ENCODE measurements around the gene PHF24. TPM values are rescaled to one million over a fixed set of nuclear protein-coding genes. Genes with fewer than 3 reads are reported as not detected.
"Not testable (repeated sequence)": the region's sequence is repeated elsewhere in the genome, so short reads cannot be mapped to it uniquely, and the experiment has no call there.

The PHF24 gene
- total RNA-seq (2014; rRNA removed; shearing (Covaris generic)): not detected in 2 replicates
- polyA plus RNA-seq (2015; cell fraction: cytosol; rRNA removed): not detected in 2 replicates
- not detected in 2 replicates for polyA plus RNA-seq (2015; cell fraction: nucleus; rRNA removed)

DNA sequence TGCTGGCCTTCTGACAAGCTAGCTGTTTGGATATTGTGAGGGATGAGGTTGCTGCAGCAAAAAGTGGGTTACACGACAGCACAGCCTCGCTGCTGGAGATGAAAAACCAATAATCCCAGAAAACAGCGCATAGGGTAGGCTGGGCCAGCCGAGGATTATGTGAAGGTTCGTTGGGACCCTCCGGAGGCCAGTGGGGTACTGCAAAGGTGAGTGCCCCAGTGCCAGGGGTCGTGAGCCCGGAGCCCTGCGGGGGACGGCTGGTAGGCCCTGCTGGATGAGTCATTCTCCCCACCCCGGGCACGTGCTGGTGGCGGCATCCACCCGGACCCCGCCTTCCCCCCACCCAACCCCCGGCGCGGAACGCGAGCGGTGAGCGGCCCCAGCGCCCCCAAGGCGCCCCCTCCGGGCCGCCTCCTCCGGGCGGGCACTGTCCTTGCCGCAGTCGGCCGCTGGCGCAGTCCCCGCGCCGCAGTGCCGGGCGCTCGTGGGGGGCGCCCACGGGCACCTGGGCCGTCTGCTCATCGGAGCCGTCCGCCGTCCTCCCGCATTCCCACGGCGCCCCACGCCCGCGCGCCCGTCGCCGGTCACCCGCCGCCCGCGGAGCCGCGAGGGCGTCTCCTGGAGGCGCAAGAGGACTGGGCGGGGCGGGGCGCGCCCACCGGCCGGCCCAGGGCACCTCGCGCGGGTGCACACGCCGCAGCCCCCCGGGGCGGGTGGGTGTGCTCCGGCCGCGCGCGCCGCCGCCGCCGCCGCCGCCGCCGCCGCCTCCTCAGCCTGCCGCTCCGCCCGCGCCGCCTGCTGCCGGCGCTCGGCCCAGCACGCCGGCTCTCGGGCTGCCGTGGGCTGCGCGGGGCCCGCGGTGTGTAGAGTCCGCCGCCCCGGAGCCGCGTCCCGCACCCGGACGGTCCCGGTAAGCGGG is at the start of gene PHF24:
Gene PHF24, plus strand, starts transcription at position 794 of the 919 bp plus-strand sequence. CDS start 13,014 bp downstream, outside the sequence.
- DNase-seq (ENCODE audit: low read depth): no peak

DNA sequence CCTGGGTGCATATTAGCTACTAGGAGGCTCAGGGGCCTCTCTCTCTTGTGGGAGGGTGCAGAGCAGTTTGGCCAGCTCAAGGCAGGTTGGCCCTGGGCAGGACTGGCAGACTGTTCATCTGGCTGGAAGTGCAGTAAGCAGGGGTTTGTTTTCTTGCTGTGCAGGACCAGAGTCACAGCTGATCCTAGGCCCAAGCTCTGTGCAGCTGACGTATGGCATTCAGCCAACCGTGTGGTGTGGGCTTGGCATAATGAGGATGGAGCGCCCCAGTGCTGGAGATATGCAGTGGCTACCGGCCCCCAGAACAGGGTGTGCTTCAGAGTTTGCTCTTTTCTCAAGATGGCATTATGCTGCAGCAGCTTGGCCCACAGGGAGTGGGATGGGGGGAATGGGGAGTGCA is 31.0 kb upstream of the PHF24 start:
- no peak for DNase-seq (ENCODE audit: low read depth)

DNA sequence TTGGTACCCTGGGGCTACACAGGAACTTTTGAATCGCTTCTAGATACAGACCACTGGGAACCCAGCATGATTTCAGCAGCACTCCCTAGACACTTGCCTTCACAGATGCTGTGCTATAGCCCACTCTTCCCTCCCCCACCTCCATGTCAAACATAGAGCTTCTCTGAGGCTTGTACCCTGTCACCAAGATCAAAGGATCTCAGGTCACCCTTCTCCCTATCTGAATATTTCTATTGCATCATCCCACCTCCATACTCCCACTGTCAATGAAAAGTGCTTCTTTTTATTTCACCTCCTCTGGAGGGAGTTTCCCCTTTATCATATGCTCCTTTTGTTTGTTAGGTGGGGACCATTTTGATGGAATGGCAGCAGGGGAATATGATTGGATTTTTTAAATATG is 29.2 kb upstream of the PHF24 start:
- DNase-seq (ENCODE audit: low read depth): no peak

DNA sequence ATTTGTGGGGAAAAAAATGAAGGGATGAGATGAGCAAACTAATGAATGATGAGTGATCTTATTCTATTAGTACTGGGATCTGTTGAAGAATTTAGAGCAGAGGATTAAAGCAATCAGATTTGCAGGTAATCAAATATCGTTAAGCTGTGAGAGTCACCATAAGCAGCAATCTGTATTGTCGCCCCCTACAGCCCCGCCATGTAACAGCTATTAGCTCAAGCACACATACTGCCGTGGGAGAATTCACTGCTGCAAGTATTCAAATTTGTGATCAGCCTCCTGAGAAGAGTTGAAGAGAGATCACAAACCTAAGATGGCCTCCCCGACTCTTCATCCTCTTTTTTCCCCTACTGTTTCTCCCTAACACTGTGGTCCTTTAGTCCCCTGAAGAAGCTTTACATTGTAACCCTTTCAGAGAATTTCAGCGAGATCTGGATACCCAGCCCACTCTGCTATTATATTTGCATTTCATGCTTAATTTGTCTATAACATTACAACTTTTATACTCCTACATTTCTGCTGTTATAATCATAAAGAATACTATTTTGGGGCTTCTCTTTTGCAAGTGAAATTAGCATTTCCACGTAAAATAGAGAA is 28.5 kb upstream of the PHF24 start:
- DNase-seq (ENCODE audit: low read depth): peak; percentile 6

DNA sequence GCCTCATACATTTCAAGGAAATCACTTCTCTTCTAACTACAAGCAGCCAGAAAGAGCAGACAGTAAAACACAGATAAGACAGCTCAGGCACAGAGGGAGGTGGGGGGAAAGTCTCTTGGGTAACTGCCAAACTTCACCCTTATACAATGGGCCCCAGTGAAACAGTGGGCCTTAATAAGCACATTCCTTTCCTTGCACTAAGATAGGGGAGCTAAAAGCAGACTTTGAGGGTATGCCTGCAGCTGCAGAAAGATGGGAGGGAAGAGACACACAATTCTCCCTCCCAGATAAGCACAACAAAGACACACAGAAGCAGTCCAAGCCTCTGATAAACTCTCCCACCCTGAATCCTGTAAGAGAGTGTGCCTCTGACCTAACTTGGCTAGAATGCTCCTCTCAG is 18.1 kb upstream of the PHF24 start:
- not testable (repeated sequence) for DNase-seq (ENCODE audit: low read depth)

DNA sequence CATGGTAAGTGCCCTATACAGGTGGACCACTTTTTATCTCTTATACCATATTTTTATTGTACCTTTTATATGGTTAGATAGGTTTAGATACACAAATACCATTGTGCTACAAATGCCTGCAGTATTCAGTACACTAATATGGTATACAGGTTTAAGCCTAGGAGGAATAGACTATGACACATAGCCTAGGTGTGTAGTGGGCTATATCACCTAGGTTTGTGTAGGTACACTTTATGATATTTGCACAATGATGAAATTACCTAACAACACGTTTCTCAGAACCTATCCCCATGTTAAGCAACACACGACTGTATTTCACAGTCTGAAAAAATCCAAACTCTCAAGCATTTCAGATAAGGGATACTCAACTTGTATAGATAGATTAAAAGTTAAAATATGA is 9.6 kb upstream of the PHF24 start:
- DNase-seq (ENCODE audit: low read depth): no peak

DNA sequence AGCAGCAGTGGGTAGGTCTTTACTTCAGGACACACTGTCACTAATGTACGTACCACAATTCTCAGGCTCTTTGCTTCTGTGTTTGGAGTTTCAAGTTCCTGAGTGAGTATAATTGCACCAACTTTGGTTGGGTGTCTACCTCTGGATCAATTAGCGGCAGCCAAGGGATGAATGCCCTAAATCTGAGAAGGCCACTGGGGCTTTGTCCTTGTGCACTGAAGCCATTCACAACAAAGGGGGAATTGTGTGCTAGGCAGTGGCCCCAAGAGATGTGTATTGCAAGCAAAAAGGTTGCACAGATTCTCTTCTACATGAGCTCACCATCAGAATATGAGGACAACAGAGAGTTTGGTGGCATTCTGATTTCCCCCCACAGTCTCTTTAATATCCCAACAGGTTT is 3.9 kb upstream of the PHF24 start:
- DNase-seq (ENCODE audit: low read depth): no peak

DNA sequence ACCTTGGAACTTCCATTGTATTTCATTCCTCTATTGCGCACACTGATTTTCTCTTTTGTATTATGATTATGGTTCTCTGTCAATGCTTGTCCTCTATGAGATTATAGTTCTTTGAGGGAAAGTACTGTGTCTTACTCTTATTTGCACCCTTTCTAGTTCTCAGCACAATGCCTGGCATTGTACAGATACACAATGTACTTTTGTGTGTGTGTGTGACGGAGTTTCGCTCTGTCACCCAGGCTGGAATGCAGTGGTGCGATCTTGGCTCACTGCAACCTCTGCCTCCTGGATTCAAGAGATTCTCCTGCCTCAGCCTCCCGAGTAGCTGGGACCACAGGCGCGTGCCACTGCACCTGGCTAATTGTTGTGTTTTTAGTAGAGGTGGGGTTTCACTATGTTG is 2.0 kb upstream of the PHF24 start:
- not testable (repeated sequence) for DNase-seq (ENCODE audit: low read depth)

DNA sequence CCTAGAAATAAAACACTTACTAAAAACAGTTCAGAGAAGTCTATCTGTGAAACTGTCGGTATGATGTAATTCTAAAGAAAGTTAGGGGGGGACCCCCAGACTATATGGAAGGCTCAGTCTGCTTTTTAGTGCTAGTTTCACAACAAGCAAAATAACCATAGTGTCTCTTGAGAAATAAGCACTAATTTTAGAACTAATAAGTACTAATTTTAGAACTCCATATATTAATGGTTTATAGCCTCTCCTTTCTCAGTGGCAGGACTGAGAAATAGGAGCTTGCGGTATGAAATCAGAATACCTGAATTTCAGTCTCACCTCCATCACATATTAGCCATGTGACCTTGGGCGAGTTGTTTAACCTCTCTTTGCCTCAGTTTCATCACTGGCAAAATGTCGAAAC is 1.4 kb upstream of the PHF24 start:
- DNase-seq (ENCODE audit: low read depth): no peak

DNA sequence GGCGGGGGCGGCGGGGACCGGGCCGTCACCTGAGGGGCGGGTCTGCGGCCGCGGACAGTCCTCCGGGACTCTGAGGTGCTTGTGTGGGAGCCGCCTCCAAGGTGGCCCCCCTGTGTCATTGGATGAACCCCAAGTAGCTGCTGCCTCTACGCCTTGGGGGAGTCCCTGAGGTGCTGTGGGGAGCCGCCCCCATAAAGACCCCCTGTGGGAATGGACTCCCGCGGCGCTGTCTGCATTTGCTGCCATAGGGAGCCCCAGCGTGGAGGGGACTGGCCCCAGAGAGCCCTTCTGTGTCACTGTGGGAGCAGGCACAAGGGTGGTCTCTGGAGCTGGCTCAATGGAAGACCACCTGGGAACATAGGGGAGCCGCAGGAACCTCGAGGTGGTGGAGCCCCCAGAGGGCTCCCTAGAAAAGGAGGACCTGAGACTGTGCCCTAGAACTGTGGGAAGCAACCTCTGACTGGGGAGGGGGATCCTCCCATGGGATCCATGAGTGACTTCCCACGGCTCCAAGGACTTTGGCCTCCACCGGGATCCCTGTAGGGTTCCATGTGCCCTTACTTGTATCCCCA is 412 bp downstream of the PHF24 start:
- no peak for DNase-seq (ENCODE audit: low read depth)

DNA sequence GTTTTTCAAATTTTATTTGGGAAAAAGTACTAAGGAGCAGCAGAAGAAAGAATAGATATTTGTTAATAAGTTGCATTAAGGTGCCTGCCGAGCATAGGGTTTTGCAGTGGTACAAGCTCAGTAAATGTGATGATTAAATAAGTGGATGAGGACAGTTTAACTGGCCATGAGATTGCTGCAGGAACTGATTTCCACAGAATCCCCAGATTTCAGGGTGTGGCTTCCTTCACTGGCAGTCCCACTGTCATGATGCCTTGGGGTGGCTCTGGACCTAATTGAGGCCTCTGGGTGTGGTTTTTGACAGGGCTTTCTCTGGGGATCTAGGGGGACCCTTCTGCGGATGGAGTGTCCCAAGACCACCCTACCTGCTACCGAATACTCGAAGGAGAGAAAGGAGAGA is 1.4 kb downstream of the PHF24 start:
- no peak for DNase-seq (ENCODE audit: low read depth)

DNA sequence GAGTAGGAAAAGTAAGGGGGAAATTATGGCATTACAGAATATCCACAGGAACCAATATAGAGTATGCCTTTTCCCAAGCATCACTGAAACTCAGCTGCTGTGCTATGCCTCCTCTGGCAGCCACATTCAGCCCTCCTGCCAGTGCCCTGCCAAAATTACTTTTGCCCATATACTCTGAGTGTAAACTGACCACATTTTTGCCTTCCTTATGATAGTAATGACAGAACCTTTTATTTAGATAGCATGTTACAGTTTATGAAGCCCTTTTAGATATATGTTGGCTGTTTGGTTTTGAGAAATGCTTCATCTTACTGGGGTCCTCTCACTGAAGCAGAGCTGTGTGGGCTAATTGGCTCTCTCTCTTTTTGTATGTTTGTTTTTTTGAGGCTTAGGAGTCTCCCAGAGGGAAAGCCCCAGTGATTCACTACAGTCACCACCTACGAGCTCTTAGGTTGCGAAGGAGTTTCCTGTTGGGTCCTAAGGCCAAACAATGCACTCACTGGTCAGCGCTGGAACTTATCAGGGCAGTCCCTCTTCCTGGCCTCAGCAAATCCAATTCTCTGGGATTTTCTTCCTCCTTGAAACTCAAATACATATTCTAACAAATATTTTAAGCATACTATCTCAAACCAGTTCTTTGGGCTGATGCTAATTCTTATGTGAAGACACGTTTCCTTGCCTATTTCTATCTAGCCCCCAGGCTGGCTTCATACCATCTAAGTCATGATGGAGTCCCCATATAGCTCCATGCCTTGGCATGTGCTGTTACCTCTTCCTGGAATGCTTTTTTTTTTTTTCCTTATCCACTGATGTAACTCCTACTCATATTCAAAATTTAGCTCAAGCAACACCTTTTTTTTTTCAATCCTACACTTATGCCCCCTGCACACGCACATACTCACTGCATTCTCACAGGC is 3.7 kb downstream of the PHF24 start:
- peak; percentile 54 for DNase-seq (ENCODE audit: low read depth)

DNA sequence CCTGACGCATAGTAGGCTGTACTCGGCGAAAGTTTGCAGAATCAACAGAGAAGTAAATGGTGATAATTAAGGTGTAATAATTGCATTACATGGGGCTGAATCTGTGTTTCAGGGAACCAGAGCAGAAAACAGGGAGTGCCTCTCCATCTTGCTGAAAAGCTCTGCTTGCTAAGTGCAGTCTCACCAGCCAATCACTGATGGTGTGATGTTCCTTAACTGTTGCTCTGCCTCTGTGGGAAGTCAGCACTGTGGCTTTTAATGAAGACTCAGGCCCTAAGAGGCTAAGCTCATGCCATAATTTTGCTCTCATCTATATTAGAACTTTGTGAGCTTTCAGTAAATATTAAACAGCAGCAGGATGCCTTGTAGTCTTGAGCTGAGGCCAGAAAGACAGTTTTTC is 4.5 kb downstream of the PHF24 start:
- DNase-seq (ENCODE audit: low read depth): no peak

DNA sequence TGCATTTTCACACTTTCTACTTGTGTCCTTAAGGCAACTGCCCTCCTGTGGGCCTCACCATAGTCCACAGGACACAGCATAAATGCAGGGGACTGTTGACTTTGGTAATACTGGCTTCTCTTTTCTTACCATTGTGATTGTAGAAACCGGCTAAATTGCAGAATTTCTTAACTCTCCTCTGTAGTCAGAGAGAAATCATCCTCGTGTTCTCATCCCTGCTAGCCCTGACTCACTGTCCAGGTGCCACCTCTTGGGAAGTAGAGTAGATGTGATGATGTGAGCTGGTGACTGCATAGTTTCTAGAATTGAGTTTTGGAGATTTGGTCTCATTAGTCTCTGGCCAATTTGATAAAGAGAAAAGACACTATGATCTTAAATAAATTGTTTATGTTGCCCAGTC is 5.5 kb downstream of the PHF24 start:
- DNase-seq (ENCODE audit: low read depth): no peak

DNA sequence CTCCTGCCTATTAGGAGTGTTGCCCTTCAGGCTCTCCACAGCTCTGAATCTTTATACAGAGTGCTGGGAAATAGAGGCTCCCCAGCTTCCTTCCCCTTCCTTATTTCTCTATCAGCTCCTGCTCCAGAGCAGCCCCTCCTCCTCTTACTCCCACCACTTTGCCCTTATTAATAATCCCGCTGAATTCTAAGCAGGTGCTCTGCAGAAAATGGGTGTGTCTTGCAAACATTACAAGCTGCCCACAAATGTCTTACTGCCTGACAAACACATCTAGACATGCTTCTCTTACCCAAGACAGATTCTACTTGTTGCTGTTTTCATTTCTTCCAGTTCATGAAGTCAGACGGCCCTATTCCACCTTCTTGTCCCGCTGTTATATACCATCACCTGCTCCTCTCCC is 6.4 kb downstream of the PHF24 start:
- no peak for DNase-seq (ENCODE audit: low read depth)

DNA sequence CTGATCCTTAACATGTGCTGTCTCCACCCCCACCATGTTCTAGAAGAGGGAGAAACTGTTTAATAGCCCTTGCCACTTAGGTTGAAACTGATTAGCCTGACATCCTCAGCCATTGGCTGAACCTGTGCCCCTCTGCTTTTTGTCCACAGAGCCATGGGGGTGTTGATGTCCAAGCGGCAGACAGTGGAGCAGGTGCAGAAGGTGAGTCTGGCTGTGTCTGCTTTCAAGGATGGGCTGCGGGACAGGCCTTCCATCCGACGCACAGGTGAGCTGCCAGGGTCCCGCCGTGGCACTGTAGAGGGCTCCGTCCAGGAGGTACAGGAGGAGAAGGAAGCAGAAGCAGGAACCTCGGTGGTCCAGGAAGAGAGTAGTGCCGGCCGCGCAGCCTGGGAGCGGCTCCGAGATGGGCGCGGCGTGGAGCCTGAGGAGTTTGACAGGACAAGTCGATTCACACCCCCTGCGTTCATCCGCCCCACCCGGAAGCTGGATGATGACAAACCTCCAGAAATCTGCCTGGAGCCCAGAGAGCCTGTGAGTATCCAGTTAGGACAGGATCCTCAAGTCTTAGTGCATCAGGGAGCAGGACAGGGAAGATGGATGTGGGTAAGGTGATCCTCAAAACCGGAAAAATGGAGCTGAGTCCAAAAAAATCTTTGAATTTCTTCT is 13.2 kb downstream of the PHF24 start:
- no peak for DNase-seq (ENCODE audit: low read depth)

DNA sequence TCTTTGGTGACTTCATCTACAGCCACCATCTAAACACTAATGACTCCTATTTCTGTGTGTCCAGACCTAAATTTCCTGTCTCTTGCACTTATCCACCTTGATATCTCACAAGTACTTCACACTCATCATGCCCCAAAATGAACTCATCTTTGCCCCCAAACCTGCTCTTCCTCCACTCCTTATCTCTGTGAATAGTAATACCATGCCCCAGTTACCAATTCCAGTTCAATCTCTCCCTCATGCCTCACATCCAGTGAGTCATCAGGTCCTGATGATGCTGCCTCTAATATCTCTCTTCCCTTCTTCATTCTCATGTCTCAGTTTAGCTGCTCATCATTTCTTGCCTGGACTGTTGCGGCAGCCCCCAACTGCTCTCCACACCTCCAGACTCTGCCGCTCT is 16.6 kb downstream of the PHF24 start:
- no peak for DNase-seq (ENCODE audit: low read depth)

DNA sequence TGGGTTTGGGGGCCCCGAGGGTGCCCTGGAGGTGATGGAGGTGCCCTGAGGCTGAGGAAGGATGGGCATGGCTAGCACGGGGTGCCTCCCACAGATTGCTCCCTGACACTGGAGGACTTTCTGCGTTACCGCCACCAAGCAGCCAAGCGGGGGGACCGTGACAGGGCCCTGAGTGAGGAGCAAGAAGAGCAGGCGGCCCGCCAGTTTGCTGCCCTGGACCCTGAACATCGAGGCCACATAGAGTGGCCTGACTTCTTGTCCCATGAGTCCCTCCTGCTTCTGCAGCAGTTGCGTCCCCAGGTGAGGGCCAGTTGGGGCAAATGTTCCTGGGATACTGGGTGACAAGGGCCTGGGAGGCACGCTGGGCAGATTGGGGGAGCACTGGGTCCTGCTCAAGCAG is 18.4 kb downstream of the PHF24 start:
- no peak for DNase-seq (ENCODE audit: low read depth)

DNA sequence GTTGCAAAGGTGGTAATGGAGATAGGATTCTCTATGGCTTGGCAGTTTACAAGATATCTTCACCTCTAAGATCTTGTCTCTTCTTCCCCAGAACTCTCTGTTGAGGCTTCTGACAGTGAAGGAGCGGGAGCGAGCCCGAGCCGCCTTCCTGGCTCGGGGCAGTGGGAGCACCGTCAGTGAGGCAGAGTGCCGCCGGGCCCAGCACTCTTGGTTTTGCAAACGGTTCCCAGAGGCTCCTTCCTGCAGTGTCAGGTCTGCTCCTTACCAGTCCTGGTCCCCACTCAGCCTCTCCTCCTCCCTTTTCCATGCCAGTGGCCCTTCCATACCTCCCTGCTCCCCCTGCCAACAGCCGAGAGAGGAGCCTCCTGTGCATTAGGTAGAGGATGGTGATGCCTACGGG is 18.9 kb downstream of the PHF24 start:
- DNase-seq (ENCODE audit: low read depth): no peak

DNA sequence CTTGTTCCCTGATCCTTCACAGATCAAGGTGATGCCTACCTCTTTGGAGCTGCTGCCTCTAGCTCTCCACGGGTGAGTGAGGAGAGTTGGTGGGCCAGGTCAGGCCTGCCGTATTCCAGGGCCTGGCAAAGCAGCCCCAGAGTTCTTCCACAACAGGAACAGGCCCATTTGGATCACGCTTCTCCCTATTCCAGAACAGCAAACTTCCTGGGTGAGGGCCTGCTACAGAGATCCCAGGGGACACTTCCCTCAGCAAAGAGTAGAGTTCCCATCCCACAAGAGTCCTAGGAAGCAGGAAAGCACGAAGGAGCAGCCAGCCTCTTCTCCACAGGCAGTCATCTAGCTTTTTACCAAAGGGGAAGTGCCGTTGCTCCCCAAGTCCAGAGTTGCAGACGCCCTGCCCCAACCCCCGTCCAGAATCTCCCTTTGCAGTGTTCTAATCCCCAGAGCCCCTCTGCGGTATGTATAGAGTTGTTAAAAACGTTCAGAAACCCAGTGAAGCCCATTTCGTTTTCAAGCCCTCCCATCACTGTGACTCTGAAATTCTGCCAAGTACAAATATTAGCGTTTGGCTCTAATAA is 22.2 kb downstream of the PHF24 start:
- no peak for DNase-seq (ENCODE audit: low read depth)

Measured in HT1080 (cell line).